Smooth muscle cell (in vitro differentiated cells): ENCODE measurements around the gene CYP11A1. TPM values are rescaled to one million over a fixed set of nuclear protein-coding genes. Genes with fewer than 3 reads are reported as not detected.
A peak's percentile ranks its signal among the peaks of the same experiment; 100 is the strongest.

Experiments used
- DNase-seq: peaks from one replicate; lab custom pipeline; 2025; ENCODE audit not compliant: unreplicated experiment; lab: John Stamatoyannopoulos, UW
- H2AFZ ChIP-seq: fragments of 200-600 bp; sonication (generic); 2 replicates; pipeline ENCODE4 v1.6.0; 2016; ENCODE audit warnings: antibody characterized with exemption, low read depth, mild to moderate bottlenecking
- H3F3A ChIP-seq: fragments of 200-600 bp; sonication (generic); 2 replicates; pipeline ENCODE4 v1.6.0; 2017; ENCODE audit warnings: antibody characterized with exemption, low read depth
- H3K27ac ChIP-seq: fragments of 200-600 bp; sonication (generic); 2 replicates; pipeline ENCODE4 v1.5.1; 2016; ENCODE audit warnings: low read depth, mild to moderate bottlenecking
- H3K27me3 ChIP-seq: fragments of 200-600 bp; sonication (generic); 2 replicates; pipeline ENCODE4 v1.6.1; 2016; ENCODE audit warnings: low read depth, mild to moderate bottlenecking
- H3K36me3 ChIP-seq: fragments of 200-600 bp; sonication (generic); 2 replicates; pipeline ENCODE4 v1.5.1; 2016; ENCODE audit warnings: low read depth
- H3K4me1 ChIP-seq: fragments of 200-600 bp; sonication (generic); 2 replicates; pipeline ENCODE4 v1.5.1; 2016; ENCODE audit warnings: low read depth
- H3K4me2 ChIP-seq: fragments of 200-600 bp; sonication (generic); 2 replicates; pipeline ENCODE4 v1.6.0; 2016; ENCODE audit warnings: mild to moderate bottlenecking
- H3K4me3 ChIP-seq: fragments of 200-600 bp; sonication (generic); 2 replicates; pipeline ENCODE4 v1.5.1; 2016; ENCODE audit warnings: mild to moderate bottlenecking
- H3K79me2 ChIP-seq: fragments of 200-600 bp; sonication (generic); 2 replicates; pipeline ENCODE4 v1.6.0; 2016; ENCODE audit warnings: low read depth, mild to moderate bottlenecking
- H3K9ac ChIP-seq: fragments of 200-600 bp; sonication (generic); 2 replicates; pipeline ENCODE4 v1.6.0; 2016; ENCODE audit warnings: low read depth
- H3K9me3 ChIP-seq: fragments of 200-600 bp; sonication (generic); replicated peaks from 2 replicates; pipeline ENCODE4 v1.5.1; 2016; ENCODE audit warnings: low read depth
- H4K20me1 ChIP-seq: fragments of 200-600 bp; sonication (generic); 2 replicates; pipeline ENCODE4 v1.6.0; 2016; ENCODE audit warnings: low read depth
- CTCF ChIP-seq: fragments of 200-600 bp; sonication (generic); IDR thresholded peaks from 2 replicates; pipeline ENCODE4 v1.5.1; 2017; ENCODE audit warnings: borderline replicate concordance, mild to moderate bottlenecking, antibody characterized with exemption; ENCODE audit not compliant: insufficient read depth, poor library complexity, severe bottlenecking
- WGBS: methylation state at CpG from one replicate; pipeline ENCODE4 v1.1.7; 2016; ENCODE audit warnings: low lambda C conversion rate; 5-methylcytosine and 5-hydroxymethylcytosine counted together
- polyA plus RNA-seq: library from polyadenylated mRNA; unstranded; fragments of >200 nt; fragmentation: Nextera tagmentation; extraction: Ambion mirVana; gene quantifications from 2 replicates; pipeline ENCODE4 v1.2.1, GENCODE V29; 2016
- total RNA-seq: library from RNA; depleted of rRNA; stranded (reverse); fragments of >200 nt; gene quantifications from 2 replicates; pipeline ENCODE4 v1.2.3, GENCODE V29; 2014

Gene CYP11A1
- total and polyA plus RNA-seq, 2 experiments from 2014 or later = 3.5 to 6.6 TPM

GRCh38 chr15:74399511-74400312 is 32.3 kb upstream of the CYP11A1 start:
- DNase-seq = no peak
- 44% methylated on average over 5 of the region's 5 CpGs for WGBS
- Histone ChIP-seq H3K4me3 (no peak overlapping the region), H3K27ac (peak overlapping the region; percentile 43), H3K27me3 (no peaks in the 10 kb centered on the region), H3F3A (no peaks in the 10 kb centered on the region), H3K9me3 (no peaks in the 10 kb centered on the region), H2AFZ (no peak overlapping the region), H3K9ac (peak overlapping the region; percentile 61), H3K4me2 (peak overlapping the region; percentile 61), H4K20me1 (no peaks in the 10 kb centered on the region), H3K36me3 (no peaks in the 10 kb centered on the region), H3K79me2 (no peaks in the 10 kb centered on the region), H3K4me1 (peaks cover 18% of the 10 kb centered on the region)
- TF ChIP-seq CTCF = no peak

- TF ChIP-seq CTCF = no peak
- H3K36me3 ChIP-seq = no peaks in the 10 kb centered on the region
- no peaks in the 10 kb centered on the region for H3F3A ChIP-seq
- peak overlapping the region; percentile 43 for H3K27ac ChIP-seq
- no peaks in the 10 kb centered on the region for H3K27me3 ChIP-seq
- 97% methylated on average over 3 of the region's 3 CpGs for WGBS
- H3K9ac ChIP-seq = no peak overlapping the region
- H3K4me2 ChIP-seq = peak overlapping the region; percentile 61
- H3K4me1 ChIP-seq = peaks cover 18% of the 10 kb centered on the region
- DNase-seq = no peak
- no peaks in the 10 kb centered on the region for H3K9me3 ChIP-seq
- no peak overlapping the region for H3K4me3 ChIP-seq
- no peaks in the 10 kb centered on the region for H4K20me1 ChIP-seq
- no peaks in the 10 kb centered on the region for H3K79me2 ChIP-seq
- no peak overlapping the region for H2AFZ ChIP-seq
These were observed 31.7 kb upstream of the CYP11A1 start for GRCh38 chr15:74399100-74399499.

- peaks cover 18% of the 10 kb centered on the region for H3K4me1 ChIP-seq
- H3K27ac ChIP-seq = peak overlapping the region; percentile 94
These were observed 30.7 kb upstream of the CYP11A1 start for GRCh38 chr15:74398183-74398582.

More at GRCh38 chr15:74398183-74398582, 30.7 kb upstream of the CYP11A1 start:
- TF ChIP-seq CTCF = no peak
- Histone ChIP-seq H3K9me3 (no peaks in the 10 kb centered on the region), H3K36me3 (no peaks in the 10 kb centered on the region), H3K9ac (no peak overlapping the region), H3F3A (no peaks in the 10 kb centered on the region), H3K27me3 (no peaks in the 10 kb centered on the region), H3K79me2 (no peaks in the 10 kb centered on the region), H3K4me3 (no peak overlapping the region), H2AFZ (no peak overlapping the region), H4K20me1 (no peaks in the 10 kb centered on the region), H3K4me2 (no peak overlapping the region)
- WGBS = 87% methylated on average over 5 of the region's 5 CpGs
- no peak for DNase-seq
